Activated CD4-positive, CD25-positive, alpha-beta regulatory T cell treated with anti-CD3 and anti-CD28 coated beads, Interleukin-2, amount 50 U/mL, for 16 hours (primary cell): ENCODE measurements around the gene ID2.

Experiments used
- DNase-seq: peaks from one replicate; pipeline ENCODE4 v3.0.0-alpha.2; 2020; ENCODE audit warnings: low read depth, low spot score

Gene ID2

GRCh38 chr2:8647462-8647857 is 34.4 kb upstream of the ID2 start:
- DNase-seq: no peak

- no peak for DNase-seq
These were observed 33.2 kb upstream of the ID2 start for GRCh38 chr2:8648441-8649213.

GRCh38 chr2:8649718-8650117 is 32.1 kb upstream of the ID2 start:
- DNase-seq: no peak

GRCh38 chr2:8650256-8650655 is 31.6 kb upstream of the ID2 start:
- no peak for DNase-seq

GRCh38 chr2:8652774-8653426 is 29.0 kb upstream of the ID2 start:
- no peak for DNase-seq

- no peak for DNase-seq
These were observed 28.4 kb upstream of the ID2 start for GRCh38 chr2:8653485-8653884.

- no peak for DNase-seq
These were observed 27.8 kb upstream of the ID2 start for GRCh38 chr2:8654041-8654440.

GRCh38 chr2:8654483-8654882 is 27.4 kb upstream of the ID2 start:
- no peak for DNase-seq

- DNase-seq: no peak
These were observed 25.7 kb upstream of the ID2 start for GRCh38 chr2:8656160-8656641.

GRCh38 chr2:8656811-8657210 is 25.0 kb upstream of the ID2 start:
- DNase-seq: no peak

- no peak for DNase-seq
These were observed 24.3 kb upstream of the ID2 start for GRCh38 chr2:8657423-8658062.

- DNase-seq: no peak
These were observed 23.6 kb upstream of the ID2 start for GRCh38 chr2:8658064-8658862.

GRCh38 chr2:8659092-8659734 is 22.6 kb upstream of the ID2 start:
- DNase-seq: no peak

- DNase-seq: no peak
These were observed 21.9 kb upstream of the ID2 start for GRCh38 chr2:8659735-8660492.

GRCh38 chr2:8661235-8661634 is 20.6 kb upstream of the ID2 start:
- DNase-seq: no peak

- DNase-seq: no peak
These were observed 20.1 kb upstream of the ID2 start for GRCh38 chr2:8661736-8662135.

- DNase-seq: no peak
These were observed 19.5 kb upstream of the ID2 start for GRCh38 chr2:8662239-8662879.

- DNase-seq: no peak
These were observed 17.9 kb upstream of the ID2 start for GRCh38 chr2:8663997-8664396.

- no peak for DNase-seq
These were observed 15.3 kb upstream of the ID2 start for GRCh38 chr2:8666581-8666980.

- DNase-seq: no peak
These were observed 13.9 kb upstream of the ID2 start for GRCh38 chr2:8667896-8668512.
